MM.1S (cell line): ENCODE data around the gene TBC1D9B.

Source experiments
- CTCF ChIP-seq: fragments of 300-600 bp; sonication (generic); IDR thresholded peaks from 2 replicates; pipeline ENCODE4 v1.5.1; 2016; ENCODE audit warnings: antibody characterized with exemption, low read length, mixed read lengths
- EZH2 ChIP-seq: fragments of 300-600 bp; sonication (generic); optimal IDR thresholded peaks from 2 replicates; pipeline ENCODE3; 2017; ENCODE audit warnings: low read depth, mild to moderate bottlenecking, antibody characterized with exemption, low read length, mixed read lengths
- EZH2phosphoT487 ChIP-seq: fragments of 300-600 bp; sonication (generic); IDR thresholded peaks from 2 replicates; pipeline ENCODE4 v1.6.1; 2018; ENCODE audit warnings: antibody characterized with exemption, low read length

- TF ChIP-seq CTCF (no peak), EZH2 (no peak), EZH2phosphoT487 (no peak)
Measured at GRCh38 chr5:179874536-179875292, 33.0 kb downstream of the TBC1D9B start.
